G401.6 (cell line): ENCODE measurements around the gene DLG1.
A peak's percentile ranks its signal among the peaks of the same experiment; 100 is the strongest.
"Not testable (repeated sequence)": the region's sequence is repeated elsewhere in the genome, so short reads cannot be mapped to it uniquely, and the experiment has no call there.

Experiments
- FAIRE-seq: peaks from 2 replicates; lab custom pipeline; 2012; peaks lifted over from hg19 to GRCh38; lab: Jason Lieb, UNC

Gene DLG1

GRCh38 chr3:197286678-197287077, 11.7 kb downstream of the DLG1 start:
- no peak for FAIRE-seq

- no peak for FAIRE-seq
Observed at GRCh38 chr3:197285557-197285956, 12.9 kb downstream of the DLG1 start.

- FAIRE-seq = no peak
Observed at GRCh38 chr3:197283045-197283444, 15.4 kb downstream of the DLG1 start.

GRCh38 chr3:197281849-197282248, 16.6 kb downstream of the DLG1 start:
- no peak for FAIRE-seq

- FAIRE-seq = no peak
Observed at GRCh38 chr3:197280156-197280555, 18.3 kb downstream of the DLG1 start.

GRCh38 chr3:197278933-197279332, 19.5 kb downstream of the DLG1 start:
- no peak for FAIRE-seq

- FAIRE-seq = not testable (repeated sequence)
Observed at GRCh38 chr3:197276808-197277207, 21.6 kb downstream of the DLG1 start.

- FAIRE-seq = no peak
Observed at GRCh38 chr3:197270558-197271317, 27.7 kb downstream of the DLG1 start.

- FAIRE-seq = no peak
Observed at GRCh38 chr3:197269024-197269423, 29.4 kb downstream of the DLG1 start.

GRCh38 chr3:197268294-197268693, 30.1 kb downstream of the DLG1 start:
- no peak for FAIRE-seq

GRCh38 chr3:197266331-197266730, 32.1 kb downstream of the DLG1 start:
- FAIRE-seq = no peak

GRCh38 chr3:197262709-197263108, 35.7 kb downstream of the DLG1 start:
- no peak for FAIRE-seq

GRCh38 chr3:197261164-197261509, 37.3 kb downstream of the DLG1 start:
- no peak for FAIRE-seq

GRCh38 chr3:197260491-197261163, 37.8 kb downstream of the DLG1 start:
- peak; percentile 31 for FAIRE-seq

- no peak for FAIRE-seq
Observed at GRCh38 chr3:197259096-197259495, 39.3 kb downstream of the DLG1 start.

- FAIRE-seq = no peak
Observed at GRCh38 chr3:197258168-197258755, 40.1 kb downstream of the DLG1 start.

GRCh38 chr3:197257711-197258110, 40.7 kb downstream of the DLG1 start:
- no peak for FAIRE-seq

GRCh38 chr3:197256836-197257444, 41.5 kb downstream of the DLG1 start:
- FAIRE-seq = peak; percentile 96

- no peak for FAIRE-seq
Observed at GRCh38 chr3:197256104-197256503, 42.3 kb downstream of the DLG1 start.

GRCh38 chr3:197253238-197253947, 45.0 kb downstream of the DLG1 start:
- FAIRE-seq = no peak

- no peak for FAIRE-seq
Observed at GRCh38 chr3:197249542-197249941, 48.9 kb downstream of the DLG1 start.

GRCh38 chr3:197248341-197248740, 50.1 kb downstream of the DLG1 start:
- no peak for FAIRE-seq

GRCh38 chr3:197244751-197245150, 53.7 kb downstream of the DLG1 start:
- FAIRE-seq = no peak
